K562 (cell line): ENCODE data around the gene SPECC1L. TPM values are rescaled to one million over a fixed set of nuclear protein-coding genes. Genes with fewer than 3 reads are reported as not detected.
"Not testable (repeated sequence)": the region's sequence is repeated elsewhere in the genome, so short reads cannot be mapped to it uniquely, and the experiment has no call there.

Experiments used
- ATAC-seq: fragments of 200-7000 bp; cut with Tn5 transposase; 3 replicates; pipeline ENCODE4 v1.9.1; 2020; ENCODE audit warnings: moderate library complexity
- BruUV-seq: library from RNA; stranded (reverse); fragments of 400-500 nt; replicated peaks from 2 replicates; lab custom pipeline; 2021; lab: Mats Ljungman, UMichigan
- CTCF ChIA-PET: fragments of 300-600 bp; formaldehyde crosslinking; extraction: SDS; loops from one replicate; lab custom pipeline; 2021; ENCODE audit warnings: low intra/inter-chr PET ratio; lab: Yijun Ruan, JAX
- POLR2A ChIA-PET: fragments of 300-600, 350-650 bp; sonication (Branson Sonifier 250); formaldehyde crosslinking; extraction: SDS; loops from one replicate; lab custom pipeline; 2021; ENCODE audit warnings: antibody characterized with exemption, inconsistent platforms; lab: Yijun Ruan, JAX
- DNase-seq, 4 experiments: peaks; one replicate each; pipeline versions ENCODE4 v3.0.0 to v3.0.0-alpha.2; 2011 to 2018; ENCODE audit warnings: low spot score in 3 of 4, mixed read lengths in 3 of 4; ENCODE audit errors: extremely low read depth in 1 of 4
- FAIRE-seq: peaks from 2 replicates; lab custom pipeline; 2011; peaks lifted over from hg19 to GRCh38; lab: Jason Lieb, UNC
- H2AFZ ChIP-seq: 2 replicates; pipeline ENCODE4 v1.6.0; 2011; ENCODE audit warnings: low read depth, low read length, control low read depth, inconsistent platforms
- H3K27ac ChIP-seq: fragments of 200-600 bp; 3 replicates; pipeline ENCODE4 v1.8.0; 2011; ENCODE audit warnings: low read depth, mild to moderate bottlenecking, control low read depth, inconsistent platforms, low read length, moderate library complexity, mixed read lengths; ENCODE audit errors: extremely low read depth
- H3K27me3 ChIP-seq, 2 experiments: fragments of 300-600 bp in 1 of 2; 2 replicates in 1 of 2; 3 replicates in 1 of 2; pipeline versions ENCODE4 v1.6.0 to v1.8.0; 2011; ENCODE audit warnings: inconsistent platforms in 2 of 2, low read length in 2 of 2, mild to moderate bottlenecking in 1 of 2, mixed read lengths in 1 of 2, moderate library complexity in 1 of 2; ENCODE audit not compliant: control insufficient read depth in 2 of 2, insufficient read depth in 2 of 2
- H3K36me3 ChIP-seq: fragments of 300-600 bp; 3 replicates; pipeline ENCODE4 v1.8.0; 2011; ENCODE audit warnings: mild to moderate bottlenecking, low read length, inconsistent platforms; ENCODE audit not compliant: control insufficient read depth, insufficient read depth
- H3K4me1 ChIP-seq, 2 experiments: fragments of 200-600 bp in 1 of 2; replicated peaks in 1 of 2; 2 replicates in 1 of 2; 3 replicates in 1 of 2; pipeline versions ENCODE4 v1.5.1 to v1.8.0; 2011; ENCODE audit warnings: inconsistent platforms in 2 of 2, low read length in 2 of 2, mild to moderate bottlenecking in 1 of 2, mixed read lengths in 1 of 2, moderate library complexity in 1 of 2; ENCODE audit not compliant: control insufficient read depth in 2 of 2, insufficient read depth in 2 of 2
- H3K4me2 ChIP-seq: 2 replicates; pipeline ENCODE4 v1.6.1; 2011; ENCODE audit warnings: low read length, control low read depth, inconsistent platforms, mixed read lengths; ENCODE audit not compliant: insufficient read depth
- H3K4me3 ChIP-seq: fragments of 200-600 bp; sonication (generic), shearing (Covaris generic); 2 replicates; pipeline ENCODE4 v1.5.1; 2016; ENCODE audit warnings: control low read depth, inconsistent platforms
- H3K79me2 ChIP-seq: fragments of 200-600 bp; 3 replicates; pipeline ENCODE4 v1.8.0; 2011; ENCODE audit warnings: low read length, inconsistent platforms; ENCODE audit not compliant: control insufficient read depth, insufficient read depth
- H3K9ac ChIP-seq, 2 experiments: 2 replicates each; pipeline versions ENCODE4 v1.6.0 to v1.6.1; 2011; ENCODE audit warnings: low read depth in 2 of 2, low read length in 2 of 2, control low read depth in 1 of 2, inconsistent platforms in 1 of 2, mild to moderate bottlenecking in 1 of 2, mixed read lengths in 1 of 2; ENCODE audit not compliant: insufficient read depth in 1 of 2
- H3K9me1 ChIP-seq: one replicate; pipeline ENCODE4 v1.6.0; 2011; ENCODE audit warnings: inconsistent platforms, mild to moderate bottlenecking, low read length, moderate library complexity; ENCODE audit not compliant: control insufficient read depth, insufficient read depth
- H3K9me3 ChIP-seq: replicated peaks from 2 replicates; pipeline ENCODE4 v1.5.1; 2011; ENCODE audit warnings: low read depth, low read length, inconsistent platforms; ENCODE audit not compliant: control insufficient read depth, insufficient read depth
- H4K20me1 ChIP-seq: replicated peaks from 2 replicates; pipeline ENCODE4 v1.6.1; 2011; ENCODE audit warnings: low read length, inconsistent platforms, mixed read lengths; ENCODE audit not compliant: control insufficient read depth, insufficient read depth
- WGBS: fragments of 100-300 bp; shearing (Covaris generic); methylation state at CpG from one replicate; pipeline ENCODE4 v1.1.6; 2016; ENCODE audit warnings: low coverage, mixed read lengths; ENCODE audit not compliant: insufficient coverage; ENCODE audit errors: missing lambda C conversion rate; 5-methylcytosine and 5-hydroxymethylcytosine counted together
- in situ Hi-C: fragments of 300-500 bp; cut with MboI; formaldehyde crosslinking; loops from 4 replicates; pipeline ENCODE4 v1.15.0; 2018; ENCODE audit warnings: inconsistent platforms, mixed read lengths
- intact Hi-C: fragments of 100-400 bp; cut with micrococcal nuclease; formaldehyde crosslinking; loops from 2 replicates; pipeline ENCODE4 v1.14.2; 2022
- polyA plus RNA-seq, 8 experiments: library from polyadenylated mRNA; depleted of rRNA in 4 of 8; stranded (reverse) in 5 of 8; unstranded in 3 of 8; fragments of >200 nt; fragmentation: Nextera tagmentation in 2 of 8; fragmentation: Illumina TruSeq in 1 of 8; extraction: Ambion mirVana in 2 of 8; extraction: Trizol in 1 of 8; gene quantifications; 2 replicates each; pipeline versions ENCODE4 v1.2.1 to v1.2.3, GENCODE V29; 2011 to 2014; ENCODE audit warnings: inconsistent platforms in 1 of 8, missing spikeins in 1 of 8
- total RNA-seq, 7 experiments: library from RNA; depleted of rRNA in 6 of 7; stranded (reverse); fragments of >200 nt in 6 of 7; fragmentation: Illumina TruSeq in 2 of 7; extraction: Trizol in 2 of 7; gene quantifications; 2 replicates each; pipeline versions ENCODE4 v1.2.1 to v1.2.3, GENCODE V29; 2011 to 2021; ENCODE audit warnings: low replicate concordance in 1 of 7

SPECC1L gene
- total and polyA plus RNA-seq, 9 of the 15 experiments (the other 6 are each of a cell fraction or from before 2014, with no cell fraction given) = 1.4 to 27.9 (median 14.5) TPM

DNA sequence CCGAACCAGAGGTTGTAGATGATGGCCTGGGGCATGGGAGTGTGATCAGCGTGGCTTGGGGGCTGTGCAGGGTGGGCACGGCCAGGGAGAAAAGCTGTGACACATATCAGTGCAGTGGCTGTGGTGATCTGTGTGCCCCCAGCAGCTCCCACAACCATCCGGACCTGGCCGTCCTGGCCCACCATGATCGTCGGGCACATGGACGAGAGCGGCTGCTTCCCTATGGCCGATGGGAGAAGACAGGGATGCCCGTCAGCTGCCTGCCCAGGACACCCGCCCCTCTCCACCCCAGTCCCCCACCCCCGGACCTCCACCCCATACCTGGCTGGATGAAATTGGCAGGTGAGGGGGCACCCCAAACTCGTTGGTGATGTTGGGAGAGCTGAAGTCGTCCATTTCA lies 22.0 kb upstream of the SPECC1L start:
- peaks cover 0 to 23% of the 10 kb centered on the region in 2 experiments; a peak in 2 of 5 replicates for H3K4me1 ChIP-seq
- H3K9me1 ChIP-seq, intact Hi-C loops, in situ Hi-C loops, H3K9ac ChIP-seq, POLR2A ChIA-PET, ATAC-seq, CTCF ChIA-PET, H4K20me1 ChIP-seq, H3K4me3 ChIP-seq, H3K27ac ChIP-seq, H3K27me3 ChIP-seq, H2AFZ ChIP-seq, H3K79me2 ChIP-seq, FAIRE-seq, BruUV-seq, H3K9me3 ChIP-seq, H3K4me2 ChIP-seq, H3K36me3 ChIP-seq, DNase-seq: not testable (repeated sequence)
- 26% methylated on average over 4 of the region's 15 CpGs for WGBS

DNA sequence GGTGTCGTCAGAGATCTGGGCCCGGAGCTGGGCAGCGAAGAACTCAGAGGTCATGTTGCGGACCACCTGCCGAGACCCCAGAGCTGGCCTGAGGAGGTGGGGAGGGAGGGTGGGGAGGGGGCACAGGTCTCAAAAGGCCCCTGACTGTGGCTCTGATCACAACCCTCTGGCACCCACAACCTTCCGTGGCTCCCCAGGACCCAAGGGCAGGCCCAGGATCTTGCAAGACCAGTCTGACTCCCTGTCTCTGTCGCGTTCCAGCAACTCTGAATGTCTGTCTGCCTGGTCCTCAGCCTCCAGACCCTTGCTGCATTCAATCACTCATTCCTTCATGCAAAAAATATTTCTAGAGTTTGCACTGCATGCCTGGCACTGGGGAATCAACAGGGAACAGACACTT lies 21.2 kb upstream of the SPECC1L start:
- in situ Hi-C loops, DNase-seq, ATAC-seq, H3K27me3 ChIP-seq, FAIRE-seq, BruUV-seq, H3K9me3 ChIP-seq, H3K4me3 ChIP-seq, H2AFZ ChIP-seq, H3K79me2 ChIP-seq, H4K20me1 ChIP-seq, POLR2A ChIA-PET, CTCF ChIA-PET, H3K4me2 ChIP-seq, intact Hi-C loops, H3K27ac ChIP-seq, H3K9ac ChIP-seq, H3K9me1 ChIP-seq, H3K36me3 ChIP-seq: not testable (repeated sequence)
- no CpG with 5 or more reads among the region's 8 CpGs for whole genome bisulfite sequencing
- H3K4me1 ChIP-seq = peaks cover 0 to 16% of the 10 kb centered on the region in 2 experiments; a peak in 2 of 5 replicates

- H2AFZ ChIP-seq, H4K20me1 ChIP-seq, H3K9me1 ChIP-seq, BruUV-seq, ATAC-seq, H3K4me1 ChIP-seq, POLR2A ChIA-PET, FAIRE-seq, DNase-seq, H3K36me3 ChIP-seq, H3K9me3 ChIP-seq, H3K9ac ChIP-seq, H3K79me2 ChIP-seq, H3K4me3 ChIP-seq, H3K4me2 ChIP-seq, H3K27me3 ChIP-seq, intact Hi-C loops, H3K27ac ChIP-seq: not testable (repeated sequence)
- CTCF ChIA-PET = interaction anchor here (0.6 kb wide), 1 partner anchor 11 kb away, joined by 3 read pairs; no protein-coding TSS in a partner anchor
- no CpG with 5 or more reads among the region's 28 CpGs for WGBS
- in situ Hi-C loops = loop anchor here (5.0 to 25.0 kb wide), 3 partner anchors 1314 to 1786 kb away; partner anchors contain the start of gene GGTLC2
Observed at GRCh38 chr22:24251286-24251685, 19.3 kb upstream of the SPECC1L start.

DNA sequence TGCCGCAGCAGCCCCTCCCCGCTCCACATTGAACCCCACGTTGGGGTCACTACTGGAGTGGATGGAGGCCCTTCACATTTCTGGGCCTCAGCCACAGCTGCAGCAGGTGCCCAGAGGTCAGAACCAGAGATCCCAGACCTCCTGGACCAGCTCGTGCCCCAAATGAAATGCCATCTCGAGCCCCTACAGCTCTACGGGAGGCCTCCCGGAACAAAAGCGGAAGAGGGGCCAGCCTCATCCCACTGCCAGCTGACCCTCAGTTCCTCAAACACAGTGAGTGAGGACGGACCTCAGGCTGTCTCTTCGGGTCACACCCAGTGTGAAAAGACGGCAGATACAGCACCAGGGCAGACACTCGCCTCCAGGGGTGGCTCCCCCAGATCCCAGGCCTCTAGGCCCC lies 17.5 kb upstream of the SPECC1L start:
- POLR2A ChIA-PET, H3K36me3 ChIP-seq: not testable (repeated sequence)

More for the DNA sequence above, 17.5 kb upstream of the SPECC1L start:
- FAIRE-seq, CTCF ChIA-PET, ATAC-seq, H3K27me3 ChIP-seq, H3K4me2 ChIP-seq, H3K9me3 ChIP-seq, BruUV-seq, H2AFZ ChIP-seq, H3K9me1 ChIP-seq, H3K79me2 ChIP-seq, intact Hi-C loops, H3K9ac ChIP-seq, H3K4me1 ChIP-seq, H3K27ac ChIP-seq, DNase-seq, H3K4me3 ChIP-seq, H4K20me1 ChIP-seq: not testable (repeated sequence)
- WGBS = 68% methylated on average over 6 of the region's 12 CpGs
- in situ Hi-C loops = loop anchor here (5.0 to 25.0 kb wide), 3 partner anchors 1316 to 1788 kb away; partner anchors contain the start of gene GGTLC2
